ENCODE data around the gene RSPO1.

Gene RSPO1

DNA sequence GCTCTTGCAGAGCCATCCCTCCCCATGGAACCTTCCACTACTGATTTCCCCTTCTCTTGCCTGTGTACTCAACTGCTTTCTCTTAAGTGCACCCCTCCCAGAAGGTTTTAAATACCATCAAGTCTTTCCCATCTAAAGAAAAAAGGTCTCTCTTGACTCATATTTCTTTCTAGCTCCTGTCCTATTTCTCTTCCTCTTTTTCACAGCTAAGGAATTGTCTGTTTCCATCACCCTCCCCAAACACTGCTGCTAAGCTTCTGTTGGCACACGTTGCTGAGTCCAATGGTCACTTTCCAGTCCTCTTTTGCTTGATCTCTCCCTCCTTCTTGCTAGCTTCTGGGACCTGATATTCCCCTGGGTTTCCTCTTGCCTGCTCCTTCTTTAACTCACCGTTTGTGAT is 25.7 kb downstream of the RSPO1 start:
- no peak for DNase-seq (ENCODE audit: low read depth)
- TF ChIP-seq, protein P1, sequence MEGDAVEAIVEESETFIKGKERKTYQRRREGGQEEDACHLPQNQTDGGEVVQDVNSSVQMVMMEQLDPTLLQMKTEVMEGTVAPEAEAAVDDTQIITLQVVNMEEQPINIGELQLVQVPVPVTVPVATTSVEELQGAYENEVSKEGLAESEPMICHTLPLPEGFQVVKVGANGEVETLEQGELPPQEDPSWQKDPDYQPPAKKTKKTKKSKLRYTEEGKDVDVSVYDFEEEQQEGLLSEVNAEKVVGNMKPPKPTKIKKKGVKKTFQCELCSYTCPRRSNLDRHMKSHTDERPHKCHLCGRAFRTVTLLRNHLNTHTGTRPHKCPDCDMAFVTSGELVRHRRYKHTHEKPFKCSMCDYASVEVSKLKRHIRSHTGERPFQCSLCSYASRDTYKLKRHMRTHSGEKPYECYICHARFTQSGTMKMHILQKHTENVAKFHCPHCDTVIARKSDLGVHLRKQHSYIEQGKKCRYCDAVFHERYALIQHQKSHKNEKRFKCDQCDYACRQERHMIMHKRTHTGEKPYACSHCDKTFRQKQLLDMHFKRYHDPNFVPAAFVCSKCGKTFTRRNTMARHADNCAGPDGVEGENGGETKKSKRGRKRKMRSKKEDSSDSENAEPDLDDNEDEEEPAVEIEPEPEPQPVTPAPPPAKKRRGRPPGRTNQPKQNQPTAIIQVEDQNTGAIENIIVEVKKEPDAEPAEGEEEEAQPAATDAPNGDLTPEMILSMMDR (conservative IDR thresholded peaks at IDR 0.05; ENCODE audit: control insufficient read depth, insufficient read depth, low read depth, low read length) = no peak
- no peak overlapping the region for H3K4me3 ChIP-seq (ENCODE audit: control insufficient read depth, low read depth, low read length)

DNA sequence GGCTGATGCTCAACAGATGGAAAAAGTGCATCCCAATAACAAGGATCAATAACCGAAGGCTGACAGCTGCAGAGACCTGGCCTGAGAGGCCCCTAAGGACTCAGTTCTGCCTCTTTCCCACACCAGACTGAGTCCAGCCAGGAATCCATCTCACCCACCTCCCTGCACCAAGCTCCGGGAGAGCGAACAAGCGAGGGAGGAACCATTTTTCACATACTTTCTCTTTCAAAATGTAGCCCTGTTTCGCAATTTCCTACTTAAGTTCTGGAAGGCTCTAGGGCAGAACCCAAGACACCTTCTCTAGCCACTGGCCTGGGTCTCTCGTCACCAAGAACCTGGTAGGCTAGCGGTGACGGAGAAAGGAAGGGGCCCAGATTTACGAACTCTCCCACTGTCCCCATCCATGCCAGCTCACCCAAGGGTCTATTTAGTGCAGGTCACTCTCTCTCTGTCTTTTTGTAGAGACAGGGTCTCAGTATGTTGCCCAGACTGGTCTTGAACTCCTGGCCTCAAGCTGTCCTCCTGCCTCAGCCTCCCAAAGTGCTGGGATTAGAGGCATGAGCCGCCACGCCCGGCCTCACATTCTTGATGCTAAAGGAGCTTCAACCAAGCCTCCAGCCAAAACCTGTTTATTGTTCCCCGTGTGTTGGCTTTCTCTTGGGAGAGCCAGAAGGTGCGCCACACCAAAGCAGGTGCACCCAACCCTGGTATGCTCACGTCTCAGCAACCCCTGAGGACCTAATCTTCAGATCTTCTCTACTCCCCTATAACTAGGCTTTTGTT is 28.0 kb downstream of the RSPO1 start:
- H3K4me3 ChIP-seq (ENCODE audit: control insufficient read depth, low read depth, low read length) = no peak overlapping the region
- peak; percentile 42 for DNase-seq (ENCODE audit: low read depth)
- TF ChIP-seq, protein P1 (conservative IDR thresholded peaks at IDR 0.05; ENCODE audit: control insufficient read depth, insufficient read depth, low read depth, low read length) = no peak

DNA sequence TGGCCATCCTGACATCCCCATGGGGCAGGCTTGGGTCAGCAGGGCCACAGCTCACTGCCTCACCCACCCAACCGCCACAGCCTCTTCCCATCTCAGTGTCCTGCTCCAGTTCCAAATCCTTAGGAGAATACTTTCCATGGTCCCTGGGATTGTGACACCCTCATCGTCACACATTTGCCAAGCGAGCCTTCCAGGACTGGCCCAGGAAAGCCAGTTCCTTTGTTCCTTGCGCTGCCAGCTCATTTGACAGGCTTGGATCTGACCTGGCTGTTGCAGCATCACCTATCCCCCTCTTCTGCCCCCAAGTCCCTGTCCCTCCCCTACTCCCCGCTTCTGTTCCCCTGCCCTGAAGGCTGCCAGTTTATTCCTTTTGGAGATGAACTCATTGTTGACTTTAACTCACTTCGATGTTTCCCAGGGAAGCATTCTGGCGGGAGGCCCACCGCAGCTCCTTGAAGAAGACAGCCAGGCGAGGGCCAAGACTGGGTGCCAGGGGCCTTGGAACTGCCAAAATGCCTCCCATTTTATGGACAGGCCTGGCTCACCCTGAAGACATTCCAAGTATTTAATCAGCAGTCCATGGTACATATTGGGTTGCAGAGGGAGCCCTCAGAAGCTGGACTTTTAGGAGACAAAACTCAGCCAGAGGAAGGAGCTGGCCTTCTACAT is 28.8 kb downstream of the RSPO1 start:
- DNase-seq (ENCODE audit: low read depth) = peak; percentile 6
- TF ChIP-seq, protein P1 (conservative IDR thresholded peaks at IDR 0.05; ENCODE audit: control insufficient read depth, insufficient read depth, low read depth, low read length) = no peak
- H3K4me3 ChIP-seq (ENCODE audit: control insufficient read depth, low read depth, low read length) = no peak overlapping the region

DNA sequence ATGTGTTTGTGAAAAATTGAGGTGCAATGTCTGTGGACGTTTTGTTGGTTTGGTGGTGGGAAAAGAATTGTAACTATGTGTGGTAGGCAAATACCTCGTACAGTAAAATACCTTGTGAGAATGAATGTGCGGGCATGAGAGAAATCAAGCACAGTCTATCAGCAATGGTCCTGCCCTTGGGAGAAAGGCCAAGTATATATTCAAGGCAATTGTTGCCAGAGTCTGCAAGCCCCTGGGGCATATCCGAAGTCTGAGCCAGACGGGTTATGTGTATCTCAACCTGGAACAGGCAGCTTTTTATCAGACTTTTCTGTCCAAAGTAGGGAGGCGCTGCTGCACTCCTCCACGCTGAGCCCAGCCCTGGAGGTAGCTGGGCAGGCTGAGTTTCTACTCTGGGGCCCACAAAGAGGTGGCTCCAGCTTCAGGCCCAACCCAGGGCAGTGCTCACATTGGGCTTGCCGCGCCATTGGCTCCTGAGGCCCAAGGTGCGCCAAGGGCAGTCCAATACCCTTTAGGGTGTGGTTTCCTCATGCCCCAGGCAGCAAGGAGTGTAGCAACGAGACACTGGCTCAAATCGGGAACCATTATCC is 29.5 kb downstream of the RSPO1 start:
- TF ChIP-seq, protein P1 (conservative IDR thresholded peaks at IDR 0.05; ENCODE audit: control insufficient read depth, insufficient read depth, low read depth, low read length) = no peak
- no peak overlapping the region for H3K4me3 ChIP-seq (ENCODE audit: control insufficient read depth, low read depth, low read length)
- no peak for DNase-seq (ENCODE audit: low read depth)

DNA sequence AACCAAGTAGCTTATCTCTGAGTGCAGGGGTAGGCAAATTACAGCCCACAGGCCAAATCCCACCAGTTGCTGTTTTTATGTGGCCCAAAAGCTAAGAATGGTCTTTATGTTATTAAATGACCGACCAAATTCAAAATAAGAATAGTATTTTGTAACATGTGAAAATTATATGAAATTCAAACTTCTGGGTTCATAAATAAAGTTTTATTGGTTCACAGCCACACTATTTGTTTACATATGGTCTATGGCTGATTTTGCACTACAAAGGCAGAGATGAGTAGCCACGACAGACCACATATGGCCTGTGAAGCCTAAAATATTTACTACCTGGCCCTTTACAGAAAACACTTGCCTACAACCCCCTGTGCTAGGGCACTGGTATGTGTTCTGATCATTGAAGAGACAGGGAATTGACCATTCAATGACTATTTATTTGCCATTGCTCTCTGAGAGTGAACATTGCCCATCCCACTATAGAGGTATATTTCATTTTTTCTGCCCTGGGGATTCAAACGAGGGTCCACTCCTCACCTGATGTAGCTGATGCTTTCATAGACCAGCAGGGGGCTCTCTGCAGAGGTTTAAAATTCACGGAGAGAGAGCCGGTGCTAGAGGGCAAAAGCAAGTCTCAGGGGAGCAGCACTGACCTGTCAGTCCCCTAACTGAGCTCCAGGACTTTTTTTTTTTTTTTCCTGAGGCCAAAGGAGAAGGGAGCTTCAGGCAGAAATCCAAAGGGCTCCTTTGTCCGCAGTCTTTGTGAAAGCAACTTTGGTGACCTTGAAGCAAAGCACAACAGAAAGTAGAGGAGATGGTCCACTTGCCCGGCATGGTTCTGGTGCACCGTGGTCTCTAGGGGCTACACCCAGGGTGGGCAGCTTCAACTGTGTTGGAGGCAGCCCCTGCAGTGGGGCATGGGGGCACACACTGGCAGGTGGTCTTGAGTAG is 31.7 kb downstream of the RSPO1 start:
- H3K4me3 ChIP-seq (ENCODE audit: control insufficient read depth, low read depth, low read length) = no peak overlapping the region
- DNase-seq (ENCODE audit: low read depth) = peak; percentile 37
- TF ChIP-seq, protein P1 (conservative IDR thresholded peaks at IDR 0.05; ENCODE audit: control insufficient read depth, insufficient read depth, low read depth, low read length) = peak; percentile 69

DNA sequence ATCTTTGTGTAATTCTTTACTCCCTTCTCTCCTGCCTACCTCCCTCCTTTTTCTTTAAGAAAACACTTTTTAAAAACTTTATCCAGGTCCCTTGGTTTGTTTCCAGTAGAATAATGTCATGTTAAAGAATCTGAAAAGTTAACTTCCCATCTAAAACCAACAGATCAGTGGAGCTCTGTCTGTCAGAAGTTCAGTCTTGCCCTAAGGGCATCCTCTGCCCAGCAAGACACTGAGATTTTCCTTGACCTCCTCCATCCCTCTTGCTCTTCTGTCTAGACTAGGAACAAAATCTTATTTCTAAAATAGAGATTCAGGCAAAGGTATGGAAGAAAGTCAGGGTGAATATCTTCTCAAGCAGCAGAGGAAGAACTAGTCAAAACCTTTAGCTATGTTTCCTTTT is 33.3 kb downstream of the RSPO1 start:
- DNase-seq (ENCODE audit: low read depth) = no peak
- TF ChIP-seq, protein P1 (conservative IDR thresholded peaks at IDR 0.05; ENCODE audit: control insufficient read depth, insufficient read depth, low read depth, low read length) = no peak
- H3K4me3 ChIP-seq (ENCODE audit: control insufficient read depth, low read depth, low read length) = no peak overlapping the region

Measured in fibroblast of mammary gland (primary cell).